Panc1 (cell line): ENCODE results near the gene PPP1R8.

ENCODE experiments used
- POLR2AphosphoS5 ChIP-seq: IDR thresholded peaks from 2 replicates; pipeline ENCODE4 v1.6.1; 2012; ENCODE audit warnings: mild to moderate bottlenecking, low read depth, low read length, moderate library complexity
- REST ChIP-seq, 2 experiments: IDR thresholded peaks; 2 replicates each; pipeline ENCODE4 v1.6.1; 2011 to 2012; ENCODE audit warnings: low read depth in 2 of 2, control low read depth in 1 of 2, low read length in 1 of 2, mild to moderate bottlenecking in 1 of 2, moderate library complexity in 1 of 2; ENCODE audit not compliant: insufficient read depth in 1 of 2
- SIN3A ChIP-seq: IDR thresholded peaks from 2 replicates; pipeline ENCODE4 v1.6.1; 2012; ENCODE audit warnings: low read depth, mild to moderate bottlenecking, low read length, moderate library complexity, borderline replicate concordance; ENCODE audit not compliant: insufficient read depth
- TCF7L2 ChIP-seq: IDR thresholded peaks from 2 replicates; pipeline ENCODE4 v1.6.1; 2011; ENCODE audit warnings: mild to moderate bottlenecking, low read depth, low read length, inconsistent platforms
- TF ChIP-seq, protein P1 (sequence below): fragments of 450-650 bp; IDR thresholded peaks from 2 replicates; pipeline ENCODE4 v1.5.1; 2017; ENCODE audit warnings: mild to moderate bottlenecking

DNA sequence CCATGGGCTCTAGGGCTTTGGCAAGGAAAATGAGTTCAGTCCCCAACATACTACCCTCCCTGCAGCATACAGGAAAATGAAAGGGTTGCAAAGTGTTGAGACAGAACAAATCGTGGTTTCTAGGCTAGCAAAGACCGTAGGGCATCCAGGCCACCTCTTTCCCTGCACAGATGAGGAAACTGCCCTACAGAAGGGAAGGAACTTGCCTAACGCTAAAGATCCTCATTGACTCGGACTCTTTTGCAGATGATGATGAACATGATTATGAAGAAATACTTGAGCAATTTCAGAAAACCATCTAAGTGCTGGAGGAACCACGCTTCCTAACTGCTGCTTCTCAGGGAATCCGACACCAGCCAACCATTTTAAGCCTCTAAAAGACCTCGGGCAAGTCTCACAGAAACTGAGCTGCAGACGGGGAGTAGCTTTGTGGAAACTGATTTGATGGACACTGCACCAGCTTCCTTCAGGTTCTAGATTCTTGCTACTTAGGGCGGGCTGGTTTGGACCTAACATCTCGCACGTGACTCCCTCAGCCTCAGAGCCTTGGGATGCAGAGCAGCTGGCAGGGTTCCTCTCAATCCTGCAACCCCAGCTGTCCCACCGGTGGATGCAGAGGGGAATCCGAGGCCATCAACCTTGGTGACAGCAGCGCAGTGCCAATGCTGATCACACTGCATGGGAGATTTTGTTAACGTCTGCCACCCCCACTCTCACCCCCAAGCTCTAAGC lies 55.2 kb downstream of the PPP1R8 start:
- TF ChIP-seq, protein P1, sequence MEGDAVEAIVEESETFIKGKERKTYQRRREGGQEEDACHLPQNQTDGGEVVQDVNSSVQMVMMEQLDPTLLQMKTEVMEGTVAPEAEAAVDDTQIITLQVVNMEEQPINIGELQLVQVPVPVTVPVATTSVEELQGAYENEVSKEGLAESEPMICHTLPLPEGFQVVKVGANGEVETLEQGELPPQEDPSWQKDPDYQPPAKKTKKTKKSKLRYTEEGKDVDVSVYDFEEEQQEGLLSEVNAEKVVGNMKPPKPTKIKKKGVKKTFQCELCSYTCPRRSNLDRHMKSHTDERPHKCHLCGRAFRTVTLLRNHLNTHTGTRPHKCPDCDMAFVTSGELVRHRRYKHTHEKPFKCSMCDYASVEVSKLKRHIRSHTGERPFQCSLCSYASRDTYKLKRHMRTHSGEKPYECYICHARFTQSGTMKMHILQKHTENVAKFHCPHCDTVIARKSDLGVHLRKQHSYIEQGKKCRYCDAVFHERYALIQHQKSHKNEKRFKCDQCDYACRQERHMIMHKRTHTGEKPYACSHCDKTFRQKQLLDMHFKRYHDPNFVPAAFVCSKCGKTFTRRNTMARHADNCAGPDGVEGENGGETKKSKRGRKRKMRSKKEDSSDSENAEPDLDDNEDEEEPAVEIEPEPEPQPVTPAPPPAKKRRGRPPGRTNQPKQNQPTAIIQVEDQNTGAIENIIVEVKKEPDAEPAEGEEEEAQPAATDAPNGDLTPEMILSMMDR = no peak
- TF ChIP-seq TCF7L2 (no peak), POLR2AphosphoS5 (no peak), SIN3A (no peak), REST (IDR thresholded peaks at IDR 0.05; ENCODE audit: insufficient read depth in 1 of 2, low read depth in 2 of 2, low read length in 1 of 2) (no peak)
